ENCODE results near the gene TMCC2.
A peak's percentile ranks its signal among the peaks of the same experiment; 100 is the strongest.

The TMCC2 gene

GRCh38 chr1:205321162-205321958 is 93.6 kb downstream of the TMCC2 start, which contains the start of gene NUAK2:
Gene NUAK2, minus strand, starts transcription at chr1:205321745. Its CDS starts 117 bp downstream, at chr1:205321628.
- Mint-ChIP-seq H3K9me3 (no peaks in the 10 kb centered on the region), H3K4me1 (ENCODE audit: low read depth in 2 of 2) (peaks cover 60 to 63% of the 10 kb centered on the region in 2 donors), H3K27me3 (peaks cover 0 to under 1% of the 10 kb centered on the region in 2 donors), H3K4me3 (peak within 1 kb of the TSS; percentile 98 to 99), H3K36me3 (ENCODE audit: insufficient read depth) (peaks cover 19% of the 10 kb centered on the region), H3K27ac (peak within 1 kb of the TSS; percentile 89 to 94)
- ATAC-seq (replicated peaks) (peak; percentile 84), DNase-seq (peak; percentile 61 to 70 (median 63))

- DNase-seq, result no peak
- no peaks in the 10 kb centered on the region for H3K9me3 Mint-ChIP-seq
- peaks cover 18% of the 10 kb centered on the region for H3K36me3 Mint-ChIP-seq (ENCODE audit: insufficient read depth)
- H3K27me3 Mint-ChIP-seq, result peaks cover 5 to 6% of the 10 kb centered on the region in 2 donors
- H3K4me3 Mint-ChIP-seq, result peak overlapping the region; percentile 98 to 99
- H3K27ac Mint-ChIP-seq, result peak overlapping the region; percentile 89 to 94
- no peak for ATAC-seq (replicated peaks)
- peaks cover 54 to 58% of the 10 kb centered on the region in 2 donors for H3K4me1 Mint-ChIP-seq (ENCODE audit: low read depth in 2 of 2)
Observed at GRCh38 chr1:205321959-205322283, 94.2 kb downstream of the TMCC2 start.

Measured in effector memory CD8-positive, alpha-beta T cell (primary cell).